Measurements from ENCODE around the gene CAPRIN2.

CAPRIN2 gene

DNA sequence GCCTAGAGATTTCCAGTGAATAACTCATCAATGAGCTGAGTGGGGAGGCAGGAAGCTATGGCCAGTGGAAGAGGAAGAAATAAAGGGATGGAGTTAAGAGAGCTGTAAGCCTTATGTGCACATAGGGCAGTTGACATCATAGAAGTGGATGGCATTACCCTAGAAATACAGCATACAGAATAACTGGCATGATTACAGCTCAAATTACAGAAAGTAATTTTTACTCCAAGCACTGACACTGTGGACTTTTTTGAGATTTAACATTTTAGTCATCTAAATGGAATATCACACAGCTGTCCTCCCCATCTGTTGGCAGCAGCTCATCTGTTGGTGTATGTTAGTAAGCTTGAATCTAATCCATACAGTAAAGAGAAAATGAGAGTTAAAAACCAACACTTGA lies 53.7 kb downstream of the CAPRIN2 start:
- no peak for DNase-seq (ENCODE audit: low read depth)

DNA sequence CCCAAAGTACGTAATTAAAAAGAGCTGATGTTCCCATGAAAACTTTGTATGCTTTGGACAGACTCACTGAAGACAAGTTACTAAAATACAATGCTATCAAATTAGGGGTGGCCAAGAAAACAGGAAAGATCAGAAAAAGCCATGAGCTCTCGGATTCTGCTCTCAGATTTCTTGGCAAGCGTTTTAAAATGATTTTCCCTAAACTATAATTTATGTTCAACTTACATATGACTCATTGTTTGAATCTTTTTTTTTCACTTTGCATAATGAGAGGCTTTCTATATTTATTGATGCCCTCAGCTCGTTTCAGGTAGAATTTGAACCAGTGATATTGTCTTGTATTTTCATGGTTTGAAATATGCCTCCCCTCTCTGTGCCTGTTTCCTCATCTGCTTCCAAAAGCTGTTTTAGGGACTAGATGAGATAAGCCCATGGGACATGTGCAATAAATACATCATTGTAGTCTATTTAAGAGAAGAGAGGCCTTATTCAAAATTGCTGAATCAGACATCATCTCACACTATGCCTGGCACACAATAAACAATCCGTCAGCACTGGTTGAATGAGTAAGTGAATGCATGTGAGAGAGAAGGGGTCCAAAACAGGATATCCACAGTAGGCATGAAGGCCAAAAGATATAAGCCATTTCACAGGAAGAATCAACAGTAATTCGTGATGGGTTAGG lies 54.4 kb downstream of the CAPRIN2 start:
- no peak for DNase-seq (ENCODE audit: low read depth)

DNA sequence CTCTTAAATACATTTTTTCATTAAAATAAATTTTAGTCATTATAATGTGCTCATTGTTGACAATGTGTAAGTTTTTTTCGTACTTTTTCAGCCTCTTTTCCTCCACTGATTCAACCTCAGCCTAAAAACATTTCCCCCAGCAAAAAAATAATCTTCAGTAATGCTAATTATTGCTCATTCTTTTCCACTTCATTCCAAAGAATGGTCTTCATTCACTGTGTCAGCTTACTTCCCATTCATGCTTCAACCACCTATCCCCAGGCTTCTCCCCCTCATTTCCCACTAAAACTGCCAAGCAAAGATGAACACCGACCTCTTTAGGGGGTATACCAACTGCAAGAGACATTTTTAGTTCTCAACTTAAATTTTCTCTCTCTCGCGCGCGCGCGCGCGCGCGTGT lies 56.4 kb downstream of the CAPRIN2 start:
- DNase-seq (ENCODE audit: low read depth) = no peak

DNA sequence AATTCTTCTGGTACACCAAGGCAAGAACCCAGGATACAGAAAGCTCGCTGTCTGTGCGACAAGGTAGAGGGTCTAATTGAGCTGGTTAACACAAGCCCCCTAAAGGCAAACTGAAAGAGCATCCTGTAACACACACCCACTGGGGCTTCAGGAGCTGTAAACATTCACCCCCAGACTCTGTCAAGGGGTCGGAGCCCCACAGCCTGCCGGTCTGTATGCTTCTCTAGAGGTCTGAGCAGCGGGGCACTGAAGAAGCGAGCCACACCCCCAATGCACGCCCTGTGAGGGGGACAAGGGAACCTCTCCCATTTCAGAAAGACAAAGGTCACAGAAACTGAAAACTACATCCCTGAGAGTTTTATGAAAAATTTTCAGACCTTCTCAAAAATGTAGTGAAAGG lies 57.8 kb downstream of the CAPRIN2 start:
- DNase-seq (ENCODE audit: low read depth) = no peak

DNA sequence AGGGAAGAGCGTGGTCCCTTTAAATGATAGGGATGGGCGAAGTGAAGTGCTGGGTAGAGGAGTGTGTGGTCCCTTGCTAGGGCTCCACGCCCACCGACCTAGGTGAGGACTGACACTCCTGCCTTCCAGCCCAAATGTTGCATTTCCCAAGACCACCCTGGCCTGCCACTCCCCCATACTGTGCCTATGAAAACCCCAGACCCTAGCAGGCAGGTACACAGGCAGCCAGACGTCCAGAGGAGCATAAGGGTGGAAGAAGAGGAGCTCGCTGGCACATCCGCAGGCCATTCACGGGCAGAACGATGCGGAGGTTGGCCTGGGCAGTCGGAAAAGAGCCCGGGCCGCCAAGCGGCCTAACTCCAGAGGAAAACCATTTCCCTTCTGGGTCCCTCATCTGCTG lies 58.3 kb downstream of the CAPRIN2 start:
- DNase-seq (ENCODE audit: low read depth) = no peak

DNA sequence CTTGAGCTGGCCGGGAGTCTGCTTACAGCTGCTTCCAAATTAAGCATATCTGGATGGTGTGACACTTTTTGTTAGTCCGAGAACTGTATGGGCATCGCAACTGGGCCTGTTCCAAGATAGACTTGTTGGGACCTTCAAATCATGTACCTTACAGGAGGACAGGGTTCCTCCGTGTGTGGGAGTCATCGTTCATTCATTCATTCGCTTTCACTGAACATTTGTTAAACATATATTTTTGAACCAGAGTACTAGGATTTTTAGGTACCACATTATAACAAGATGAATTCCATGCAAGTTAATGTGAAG lies 58.7 kb downstream of the CAPRIN2 start:
- DNase-seq (ENCODE audit: low read depth) = no peak

DNA sequence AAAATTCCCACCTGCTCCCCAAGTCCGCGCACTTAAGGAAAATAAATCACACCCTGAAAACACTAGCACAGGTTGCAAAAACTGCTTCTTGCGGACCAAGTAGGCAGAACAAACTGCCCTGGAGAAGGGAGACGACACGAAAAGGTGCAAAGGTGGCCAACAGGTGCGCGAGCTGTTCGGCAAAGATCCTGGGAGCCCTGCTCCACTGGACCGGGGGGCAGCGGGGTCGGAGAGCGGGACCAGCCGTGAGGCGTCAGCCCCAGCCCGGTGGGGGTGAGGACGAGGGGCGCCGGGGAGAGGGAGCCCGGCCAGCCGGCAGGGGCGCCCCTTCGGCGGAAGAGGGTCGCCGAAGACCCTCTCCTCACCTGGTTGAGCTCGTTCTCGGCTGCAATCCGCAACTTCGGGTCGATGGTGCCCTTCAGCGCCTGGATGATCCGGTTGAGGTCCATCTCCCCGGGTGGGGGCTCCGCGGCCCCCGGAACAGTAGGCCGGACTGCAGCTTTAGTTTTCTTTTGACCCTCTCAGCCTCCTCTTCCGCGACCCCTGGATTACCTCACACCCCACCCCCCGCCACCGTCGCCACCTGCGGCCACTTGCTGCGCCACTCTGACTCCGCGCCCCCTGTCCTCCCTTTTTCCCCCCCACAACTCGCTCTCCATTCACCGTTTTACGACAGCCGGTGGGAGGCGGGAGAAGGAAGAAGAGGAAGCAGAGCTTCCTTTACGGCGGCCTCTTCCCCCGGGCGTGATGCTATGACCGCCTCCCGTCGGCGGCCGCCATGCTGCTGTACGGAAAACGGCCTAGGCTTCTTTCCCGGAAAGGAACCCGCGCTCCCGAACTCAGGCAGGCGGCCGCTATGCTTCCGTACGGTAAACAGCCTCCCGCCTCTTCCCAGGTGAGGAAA lies 59.3 kb downstream of the CAPRIN2 start, which contains the start of gene IPO8:
TSS of gene IPO8 (minus strand) at position 671 of the 904 bp plus-strand sequence. CDS start at position 449, 222 bp downstream.
- DNase-seq (ENCODE audit: low read depth) = peak; percentile 79

DNA sequence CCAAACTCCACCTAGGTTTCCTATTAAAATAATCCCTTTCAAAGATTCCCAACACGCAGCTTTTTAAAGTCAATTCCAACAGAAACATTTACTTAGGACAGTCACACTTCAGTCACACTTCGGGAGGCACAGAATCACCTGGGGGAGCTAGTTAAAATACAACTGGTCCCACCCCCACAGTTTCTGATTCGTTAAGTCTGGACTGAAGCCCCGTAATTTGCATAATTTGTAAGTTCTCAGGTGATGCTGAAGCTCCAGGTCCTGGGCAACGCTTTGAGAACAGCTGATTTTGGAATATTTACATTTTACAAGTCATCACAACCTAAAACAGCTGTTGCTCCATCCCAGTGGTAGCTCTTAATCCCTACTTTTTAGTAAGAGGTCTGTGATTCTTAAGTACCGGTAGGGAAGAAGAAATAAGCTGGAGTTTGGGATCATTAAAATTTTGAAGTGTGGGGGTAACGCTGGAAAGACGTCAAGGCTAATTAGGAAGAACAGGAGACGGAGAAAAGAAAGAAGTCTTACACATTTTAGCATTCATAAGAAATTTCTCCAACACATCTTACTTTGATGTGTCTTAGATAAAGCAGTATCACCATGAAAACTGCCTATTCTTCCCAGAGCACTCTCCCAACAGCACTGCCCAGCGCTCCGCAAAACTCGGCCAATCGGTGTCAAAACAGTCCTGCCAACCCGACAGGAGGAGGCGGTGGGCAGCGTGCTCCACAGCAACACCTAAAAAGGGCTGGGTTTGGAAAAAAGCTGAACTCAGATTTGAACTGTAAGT lies 60.1 kb downstream of the CAPRIN2 start:
- no peak for DNase-seq (ENCODE audit: low read depth)

DNA sequence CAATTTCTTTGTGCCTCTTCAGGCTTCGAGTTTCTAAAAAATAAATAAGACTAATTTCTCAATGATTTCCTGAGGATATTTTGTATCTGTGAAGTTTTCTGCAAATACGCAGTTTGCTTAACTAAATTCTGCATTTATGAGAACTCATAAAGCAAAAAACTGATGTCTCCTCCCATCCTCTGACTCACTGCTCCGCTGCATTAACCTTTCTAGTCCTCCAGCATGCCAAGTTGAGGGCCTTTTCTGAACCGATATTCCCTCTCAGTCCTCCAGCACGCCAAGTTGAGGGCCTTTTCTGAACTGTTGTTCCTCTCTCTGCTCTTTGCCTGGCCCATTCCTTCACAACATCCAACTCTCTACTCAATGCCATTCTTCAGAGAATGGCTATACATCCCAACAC lies 62.3 kb downstream of the CAPRIN2 start:
- no peak for DNase-seq (ENCODE audit: low read depth)

DNA sequence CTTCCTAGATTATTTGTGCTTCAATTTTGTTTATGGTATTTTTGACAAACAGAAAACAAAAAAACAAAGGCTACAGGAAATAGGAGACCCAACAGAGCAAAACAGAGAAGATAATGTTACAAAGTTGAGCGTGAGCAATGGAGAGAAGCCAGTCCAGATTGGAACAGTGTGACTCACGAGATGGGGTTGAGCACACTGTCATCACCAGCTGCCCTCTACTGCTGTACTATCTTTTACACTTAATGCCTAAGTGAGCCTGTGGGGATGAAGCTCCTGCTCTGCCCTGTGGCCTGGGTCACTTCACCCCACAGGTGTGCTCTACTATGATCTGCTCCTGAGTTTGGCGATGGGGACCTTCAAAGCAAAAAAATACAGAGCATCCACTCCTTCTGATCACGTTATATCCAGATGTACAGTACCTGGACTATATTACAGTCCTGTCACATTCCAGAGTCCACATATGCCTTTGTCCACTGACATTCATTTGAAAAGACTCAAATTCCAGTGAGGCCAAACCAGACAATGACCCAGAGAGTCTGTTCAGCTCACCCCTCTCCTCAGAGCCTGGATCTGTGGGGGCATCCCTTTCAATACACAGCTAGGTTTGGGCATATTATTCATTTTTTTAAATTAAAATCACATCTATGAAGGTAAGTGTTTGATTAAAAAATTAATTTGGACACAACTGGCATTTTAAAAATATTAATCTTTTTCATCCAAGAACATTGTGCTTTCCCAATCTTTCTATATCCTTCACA lies 63.5 kb downstream of the CAPRIN2 start:
- no peak for DNase-seq (ENCODE audit: low read depth)

DNA sequence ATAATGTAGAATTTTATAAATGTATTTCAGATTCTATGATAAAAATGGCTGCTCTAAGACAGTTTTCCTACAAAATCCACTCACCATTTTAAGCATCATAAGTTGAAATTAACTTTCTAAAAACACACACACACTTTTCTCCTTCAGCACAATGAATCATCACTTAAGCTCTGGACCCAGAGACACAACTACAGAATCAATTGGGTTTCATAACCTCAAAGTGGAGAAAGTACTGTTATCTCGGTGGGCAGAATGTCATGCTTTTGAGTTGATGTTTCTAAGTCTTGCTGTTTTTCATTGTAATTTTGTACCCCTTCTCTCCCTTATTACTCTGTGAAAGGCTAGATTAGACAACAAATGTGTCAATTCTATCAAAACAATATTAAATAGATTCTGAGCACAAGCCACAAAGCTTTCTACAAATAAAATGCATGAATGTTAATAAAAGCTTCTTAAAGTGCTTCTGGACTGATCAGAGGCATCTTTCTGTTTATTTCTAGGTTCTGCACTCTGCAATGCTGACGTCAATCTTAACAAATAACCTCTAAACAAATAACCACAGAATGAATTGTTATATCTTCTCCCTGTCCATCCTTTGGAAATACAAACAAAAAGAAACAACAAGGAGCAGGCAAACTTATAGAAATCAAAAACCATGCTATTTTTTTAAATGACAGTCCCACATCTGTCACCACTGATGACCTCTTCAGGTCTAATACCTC lies 67.3 kb downstream of the CAPRIN2 start:
- DNase-seq (ENCODE audit: low read depth) = no peak

DNA sequence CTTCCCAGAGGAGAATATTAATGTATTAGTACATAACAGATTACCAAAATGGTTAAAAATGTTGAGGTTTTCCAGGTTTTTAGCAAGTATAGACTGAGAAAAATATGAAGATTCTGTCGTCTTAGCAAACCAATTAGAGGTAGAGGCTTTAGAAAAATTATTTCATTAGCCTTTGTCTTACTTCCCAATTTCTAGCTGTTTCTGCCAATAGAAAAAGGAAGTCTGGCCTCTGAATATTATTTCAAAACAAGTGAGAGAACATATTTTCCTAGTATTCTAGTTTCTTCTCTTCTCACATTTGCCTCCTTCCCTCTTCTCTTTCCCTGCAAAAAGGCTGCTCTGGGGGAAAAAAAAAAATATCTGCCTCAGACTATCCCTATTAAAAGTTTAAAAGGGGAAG lies 75.5 kb downstream of the CAPRIN2 start:
- DNase-seq (ENCODE audit: low read depth) = no peak

DNA sequence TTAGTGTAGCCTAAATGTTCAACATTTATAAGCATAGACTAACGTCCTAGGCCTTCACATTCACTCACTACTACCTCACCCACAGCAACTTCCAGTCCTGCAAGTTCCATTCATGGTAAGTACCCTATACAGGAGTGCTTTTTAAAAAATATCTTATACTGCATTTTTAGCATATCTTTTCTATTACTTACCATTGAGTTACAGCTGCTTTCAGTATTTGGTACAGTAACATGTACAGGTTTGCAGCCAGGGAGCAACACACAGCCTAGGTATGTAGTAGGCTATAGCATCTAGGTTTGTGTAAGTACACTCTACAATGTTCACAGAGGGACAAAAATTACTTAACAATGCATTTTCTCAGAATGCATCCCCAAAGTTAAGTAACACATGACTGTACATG lies 76.5 kb downstream of the CAPRIN2 start:
- DNase-seq (ENCODE audit: low read depth) = no peak

DNA sequence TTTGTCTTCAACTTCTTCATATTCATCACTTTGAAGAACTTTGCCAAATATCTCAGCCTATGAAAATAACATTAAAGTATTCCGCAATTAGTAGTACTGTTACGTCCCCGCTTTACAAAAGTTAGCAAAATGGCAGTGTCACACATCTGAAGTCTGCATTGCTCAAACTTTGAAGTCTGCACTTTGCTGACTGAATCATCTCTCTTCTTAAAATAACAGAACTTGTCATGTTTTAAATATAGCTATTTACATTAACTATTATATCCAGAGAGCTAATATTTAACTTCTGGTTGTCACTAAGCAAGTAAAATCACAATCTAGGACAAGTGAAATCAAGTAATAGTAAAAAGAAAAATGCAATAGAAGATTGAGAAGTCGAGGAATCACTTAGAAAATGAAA lies 93.5 kb downstream of the CAPRIN2 start:
- no peak for DNase-seq (ENCODE audit: low read depth)

Measured in T follicular helper cell (primary cell).